ENCODE measurements around the gene ELOVL5. TPM values are rescaled to one million over a fixed set of nuclear protein-coding genes. Genes with fewer than 3 reads are reported as not detected.

Gene ELOVL5
- total and polyA plus RNA-seq, 4 experiments from 2014 or later: 108 to 125 (median 109) TPM

GRCh38 chr6:53284901-53285300 is 63.8 kb downstream of the ELOVL5 start:
- CTCF ChIA-PET (ENCODE audit: partially characterized antibody): interaction anchor here (0.9 to 2.1 kb wide), 9 partner anchors 9 to 126 kb away, joined by 3 to 9 read pairs (median 5); partner anchors contain the start of gene ELOVL5
- intact Hi-C loops (cut with micrococcal nuclease): no loop called here
- no peaks in the 10 kb centered on the region for H3K9me3 Mint-ChIP-seq
- Histone ChIP-seq H3K4me1 (ENCODE audit: insufficient read depth, low read length) (peaks cover 94% of the 10 kb centered on the region), H3K9me3 (ENCODE audit: control insufficient read depth in 1 of 2, low read length in 2 of 2) (no peaks in the 10 kb centered on the region), H3K4me3 (ENCODE audit: low read length in 2 of 2) (no peak overlapping the region), H3K36me3 (ENCODE audit: insufficient read depth, low read length) (peaks cover 7% of the 10 kb centered on the region), H3K27me3 (ENCODE audit: insufficient read depth, low read length) (no peaks in the 10 kb centered on the region), H3K27ac (ENCODE audit: low read depth, low read length) (no peak overlapping the region)
- peaks cover 40 to 58% of the 10 kb centered on the region in 2 donors for H3K36me3 Mint-ChIP-seq
- peak overlapping the region; percentile 38 to 95 (median 76) for H3K27ac Mint-ChIP-seq
- no peaks in the 10 kb centered on the region for H3K27me3 Mint-ChIP-seq
- no peak for DNase-seq
- peak overlapping the region; percentile 22 to 82 (median 53) for H3K4me3 Mint-ChIP-seq
- H3K4me1 Mint-ChIP-seq: peaks cover 61 to 87% (median 75%) of the 10 kb centered on the region in 4 donors
- POLR2A ChIA-PET (ENCODE audit: partially characterized antibody): interaction anchor here (0.7 to 2.5 kb wide), 11 partner anchors 12 to 84 kb away, joined by 3 to 16 read pairs (median 3); no protein-coding TSS in a partner anchor

- Mint-ChIP-seq H3K36me3 (peaks cover 52 to 66% of the 10 kb centered on the region in 2 donors), H3K27ac (peak overlapping the region in 3 of 7 donors; percentile 37 to 77 (median 52)), H3K27me3 (no peaks in the 10 kb centered on the region), H3K4me1 (peaks cover 50 to 88% (median 68%) of the 10 kb centered on the region in 4 donors), H3K4me3 (peak overlapping the region in 2 of 8 donors; percentile 38 to 39), H3K9me3 (no peaks in the 10 kb centered on the region)
- H3K36me3 ChIP-seq (ENCODE audit: insufficient read depth, low read length): peaks cover 6% of the 10 kb centered on the region
- ChIA-PET CTCF (ENCODE audit: partially characterized antibody) (interaction anchor here (1.0 to 2.3 kb wide), 3 partner anchors 12 to 128 kb away, joined by 3 to 6 read pairs (median 4); no protein-coding TSS in a partner anchor), POLR2A (ENCODE audit: partially characterized antibody) (interaction anchor here (1.0 kb wide), 1 partner anchor 65 kb away, joined by 3 read pairs; no protein-coding TSS in a partner anchor)
- H3K27ac ChIP-seq (ENCODE audit: low read depth, low read length): no peak overlapping the region
- no peaks in the 10 kb centered on the region for H3K9me3 ChIP-seq (ENCODE audit: control insufficient read depth in 1 of 2, low read length in 2 of 2)
- intact Hi-C loops (cut with micrococcal nuclease): no loop called here
- H3K4me3 ChIP-seq (ENCODE audit: low read length in 2 of 2): no peak overlapping the region
- H3K27me3 ChIP-seq (ENCODE audit: insufficient read depth, low read length): no peaks in the 10 kb centered on the region
- H3K4me1 ChIP-seq (ENCODE audit: insufficient read depth, low read length): peaks cover 77% of the 10 kb centered on the region
- DNase-seq: no peak
These were observed 66.0 kb downstream of the ELOVL5 start for GRCh38 chr6:53282741-53283140.

DNA sequence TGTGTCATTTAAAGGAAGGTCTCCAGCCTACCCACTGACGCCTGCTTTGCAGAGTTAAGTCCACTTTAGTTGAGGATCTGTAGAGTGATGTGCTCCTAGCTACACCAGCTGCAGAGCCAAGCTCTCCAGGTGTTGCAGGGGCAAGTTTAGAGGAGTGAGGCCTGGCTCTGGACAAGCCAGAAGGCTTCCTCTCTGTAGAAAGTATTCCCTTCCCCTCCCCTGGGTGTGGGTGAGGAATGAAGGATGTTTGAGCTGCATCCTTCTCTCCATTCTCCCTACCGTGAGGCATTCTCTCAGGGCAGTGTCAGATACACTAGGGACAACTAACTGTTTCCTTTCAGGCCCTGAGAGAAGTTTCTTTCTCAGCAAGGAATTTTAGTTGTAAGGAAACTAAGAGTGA is 66.5 kb downstream of the ELOVL5 start:
- H3K4me3 Mint-ChIP-seq: peak overlapping the region in 3 of 8 donors; percentile 10 to 64 (median 20)
- H3K9me3 ChIP-seq (ENCODE audit: control insufficient read depth in 1 of 2, low read length in 2 of 2): no peaks in the 10 kb centered on the region
- no peak overlapping the region for H3K4me3 ChIP-seq (ENCODE audit: low read length in 2 of 2)
- H3K9me3 Mint-ChIP-seq: no peaks in the 10 kb centered on the region
- no peaks in the 10 kb centered on the region for H3K27me3 ChIP-seq (ENCODE audit: insufficient read depth, low read length)
- no peaks in the 10 kb centered on the region for H3K27me3 Mint-ChIP-seq
- peaks cover 72% of the 10 kb centered on the region for H3K4me1 ChIP-seq (ENCODE audit: insufficient read depth, low read length)
- intact Hi-C loops (cut with micrococcal nuclease): no loop called here
- peaks cover 6% of the 10 kb centered on the region for H3K36me3 ChIP-seq (ENCODE audit: insufficient read depth, low read length)
- H3K4me1 Mint-ChIP-seq: peaks cover 46 to 83% (median 65%) of the 10 kb centered on the region in 4 donors
- no peak for DNase-seq
- H3K27ac ChIP-seq (ENCODE audit: low read depth, low read length): no peak overlapping the region
- peak overlapping the region in 5 of 7 donors; percentile 46 to 88 (median 57) for H3K27ac Mint-ChIP-seq
- H3K36me3 Mint-ChIP-seq: peaks cover 52 to 66% of the 10 kb centered on the region in 2 donors
- ChIA-PET POLR2A (ENCODE audit: partially characterized antibody) (interaction anchor here (1.0 to 3.2 kb wide), 3 partner anchors 8 to 65 kb away, joined by 3 to 20 read pairs (median 5); no protein-coding TSS in a partner anchor), CTCF (ENCODE audit: partially characterized antibody) (interaction anchor here (2.0 to 2.3 kb wide), 2 partner anchors 13 to 129 kb away, joined by 4 to 6 read pairs; no protein-coding TSS in a partner anchor)

GRCh38 chr6:53281518-53282215 is 67.1 kb downstream of the ELOVL5 start:
- Mint-ChIP-seq H3K4me3 (peak overlapping the region in 6 of 8 donors; percentile 18 to 64 (median 42)), H3K9me3 (no peaks in the 10 kb centered on the region), H3K27ac (peak overlapping the region in 6 of 7 donors; percentile 46 to 88 (median 67)), H3K27me3 (no peaks in the 10 kb centered on the region), H3K36me3 (peaks cover 52 to 68% of the 10 kb centered on the region in 2 donors), H3K4me1 (peaks cover 44 to 80% (median 62%) of the 10 kb centered on the region in 4 donors)
- POLR2A ChIA-PET (ENCODE audit: partially characterized antibody): interaction anchor here (1.0 to 3.2 kb wide), 5 partner anchors 9 to 66 kb away, joined by 3 to 20 read pairs (median 7); partner anchors contain the start of gene ELOVL5
- H3K4me3 ChIP-seq (ENCODE audit: low read length in 2 of 2): no peak overlapping the region
- CTCF ChIA-PET (ENCODE audit: partially characterized antibody): interaction anchor here (0.8 to 2.0 kb wide), 5 partner anchors 9 to 55 kb away, joined by 3 to 4 read pairs (median 3); no protein-coding TSS in a partner anchor
- intact Hi-C loops (cut with micrococcal nuclease): no loop called here
- no peaks in the 10 kb centered on the region for H3K27me3 ChIP-seq (ENCODE audit: insufficient read depth, low read length)
- peaks cover 70% of the 10 kb centered on the region for H3K4me1 ChIP-seq (ENCODE audit: insufficient read depth, low read length)
- H3K27ac ChIP-seq (ENCODE audit: low read depth, low read length): no peak overlapping the region
- H3K36me3 ChIP-seq (ENCODE audit: insufficient read depth, low read length): peaks cover 6% of the 10 kb centered on the region
- H3K9me3 ChIP-seq (ENCODE audit: control insufficient read depth in 1 of 2, low read length in 2 of 2): no peaks in the 10 kb centered on the region
- no peak for DNase-seq

DNA sequence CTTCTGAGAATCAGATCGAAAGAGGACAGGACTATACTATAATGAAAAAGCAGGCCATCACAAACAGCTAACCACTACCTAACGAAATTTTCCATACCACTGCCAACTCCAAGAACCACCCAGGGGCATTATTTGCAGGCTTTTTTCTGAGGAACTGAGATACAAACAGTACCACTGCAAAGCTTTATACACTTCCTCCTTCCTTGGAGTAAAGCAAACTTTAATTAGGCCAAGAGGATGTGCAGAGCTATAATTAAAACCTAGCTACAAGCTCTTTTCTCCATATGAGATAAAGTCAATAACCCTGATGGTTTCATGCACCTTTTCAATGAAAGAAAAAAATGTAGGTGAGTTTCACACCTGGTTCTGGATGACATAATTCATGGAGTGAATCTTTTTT is 68.5 kb downstream of the ELOVL5 start:
- Histone ChIP-seq H3K27me3 (ENCODE audit: insufficient read depth, low read length) (no peaks in the 10 kb centered on the region), H3K9me3 (ENCODE audit: control insufficient read depth in 1 of 2, low read length in 2 of 2) (no peaks in the 10 kb centered on the region), H3K36me3 (ENCODE audit: insufficient read depth, low read length) (peaks cover 6% of the 10 kb centered on the region), H3K4me3 (ENCODE audit: low read length in 2 of 2) (no peak overlapping the region), H3K27ac (ENCODE audit: low read depth, low read length) (no peak overlapping the region), H3K4me1 (ENCODE audit: insufficient read depth, low read length) (peaks cover 58% of the 10 kb centered on the region)
- intact Hi-C loops (cut with micrococcal nuclease): no loop called here
- Mint-ChIP-seq H3K4me1 (peaks cover 42 to 69% (median 58%) of the 10 kb centered on the region in 4 donors), H3K9me3 (no peaks in the 10 kb centered on the region), H3K4me3 (peak overlapping the region in 3 of 8 donors; percentile 9 to 34 (median 33)), H3K27me3 (no peaks in the 10 kb centered on the region), H3K36me3 (peaks cover 61 to 74% of the 10 kb centered on the region in 2 donors), H3K27ac (peak overlapping the region in 6 of 7 donors; percentile 8 to 88 (median 62))
- DNase-seq: no peak
- CTCF ChIA-PET (ENCODE audit: partially characterized antibody): interaction anchor here (1.2 to 2.3 kb wide), 6 partner anchors 9 to 130 kb away, joined by 3 to 15 read pairs (median 4); partner anchors contain the start of gene ELOVL5
- POLR2A ChIA-PET (ENCODE audit: partially characterized antibody): interaction anchor here (0.7 to 3.2 kb wide), 6 partner anchors 10 to 80 kb away, joined by 3 to 20 read pairs (median 6); partner anchors contain the start of gene ELOVL5

DNA sequence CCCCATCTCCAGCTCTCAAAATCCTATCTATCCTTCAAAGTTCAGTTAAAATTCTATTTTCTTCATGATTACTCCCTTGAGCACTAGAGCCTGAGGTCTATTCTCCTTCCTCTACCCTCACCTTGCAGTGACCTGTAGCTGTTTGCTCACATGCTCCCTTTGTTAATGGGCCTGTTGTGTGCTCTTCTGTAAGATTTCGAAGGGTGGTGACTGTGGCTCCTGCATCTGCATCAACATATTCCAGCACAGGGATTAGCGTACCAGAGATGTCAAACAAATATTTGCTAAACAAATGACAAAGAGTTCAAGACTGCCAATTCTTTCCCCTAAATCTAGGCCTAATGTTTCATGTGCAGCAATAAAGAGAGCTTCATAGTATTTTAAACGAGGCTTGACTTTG is 69.5 kb downstream of the ELOVL5 start:
- Histone ChIP-seq H3K9me3 (ENCODE audit: control insufficient read depth in 1 of 2, low read length in 2 of 2) (no peaks in the 10 kb centered on the region), H3K4me1 (ENCODE audit: insufficient read depth, low read length) (peaks cover 49% of the 10 kb centered on the region), H3K4me3 (ENCODE audit: low read length in 2 of 2) (no peak overlapping the region), H3K27me3 (ENCODE audit: insufficient read depth, low read length) (no peaks in the 10 kb centered on the region), H3K36me3 (ENCODE audit: insufficient read depth, low read length) (peaks cover 15% of the 10 kb centered on the region), H3K27ac (ENCODE audit: low read depth, low read length) (no peak overlapping the region)
- CTCF ChIA-PET (ENCODE audit: partially characterized antibody): interaction anchor here (1.1 to 2.3 kb wide), 6 partner anchors 9 to 131 kb away, joined by 3 to 15 read pairs (median 4); partner anchors contain the start of gene ELOVL5
- Mint-ChIP-seq H3K4me3 (no peak overlapping the region), H3K4me1 (peaks cover 36 to 64% (median 54%) of the 10 kb centered on the region in 4 donors), H3K27ac (peak overlapping the region in 5 of 7 donors; percentile 1 to 75 (median 37)), H3K27me3 (no peaks in the 10 kb centered on the region), H3K9me3 (no peaks in the 10 kb centered on the region), H3K36me3 (peaks cover 64 to 76% of the 10 kb centered on the region in 2 donors)
- intact Hi-C loops (cut with micrococcal nuclease): no loop called here
- POLR2A ChIA-PET (ENCODE audit: partially characterized antibody): interaction anchor here (1.6 to 3.2 kb wide), 4 partner anchors 11 to 80 kb away, joined by 4 to 20 read pairs (median 8); partner anchors contain the start of gene ELOVL5
- no peak for DNase-seq
